Measurements from ENCODE around the gene CGNL1.

GRCh38 chr15:57327985-57328471, 48.3 kb upstream of the CGNL1 start:
- no peak for TF ChIP-seq CTCF (IDR thresholded peaks at IDR 0.05; ENCODE audit: borderline replicate concordance, extremely low read depth, low read length, poor library complexity, severe bottlenecking)
- TF ChIP-seq EZH2 (IDR thresholded peaks at IDR 0.05; ENCODE audit: borderline replicate concordance, low read depth, low read length, severe bottlenecking): no peak

Data from DND-41 (cell line).